PFSK-1 (cell line): ENCODE measurements around the gene CCDC192.

Experiments
- FOXP2 ChIP-seq: optimal IDR thresholded peaks from 2 replicates; pipeline ENCODE3; 2011; ENCODE audit warnings: borderline replicate concordance, control low read depth, inconsistent platforms; ENCODE audit not compliant: insufficient read depth; ENCODE audit errors: extremely low read length, extremely low read depth
- POLR2AphosphoS5 ChIP-seq: IDR thresholded peaks from 2 replicates; pipeline ENCODE4 v1.6.1; 2012; ENCODE audit warnings: low read depth, mild to moderate bottlenecking, control low read depth, low read length, moderate library complexity
- REST ChIP-seq, 2 experiments: IDR thresholded peaks; 2 replicates each; pipeline versions ENCODE4 v1.6.1 to v1.8.0; 2011 to 2012; ENCODE audit warnings: low read depth in 2 of 2, low read length in 2 of 2, control low read depth in 1 of 2, inconsistent platforms in 1 of 2, mild to moderate bottlenecking in 1 of 2, moderate library complexity in 1 of 2; ENCODE audit not compliant: insufficient read depth in 1 of 2
- SIN3A ChIP-seq: IDR thresholded peaks from 2 replicates; pipeline ENCODE4 v1.6.1; 2012; ENCODE audit warnings: mild to moderate bottlenecking, low read length, moderate library complexity, borderline replicate concordance; ENCODE audit not compliant: insufficient read depth
- TAF1 ChIP-seq: IDR thresholded peaks from 2 replicates; pipeline ENCODE4 v1.6.1; 2012; ENCODE audit warnings: low read length, control low read depth, borderline replicate concordance; ENCODE audit not compliant: insufficient read depth

DNA sequence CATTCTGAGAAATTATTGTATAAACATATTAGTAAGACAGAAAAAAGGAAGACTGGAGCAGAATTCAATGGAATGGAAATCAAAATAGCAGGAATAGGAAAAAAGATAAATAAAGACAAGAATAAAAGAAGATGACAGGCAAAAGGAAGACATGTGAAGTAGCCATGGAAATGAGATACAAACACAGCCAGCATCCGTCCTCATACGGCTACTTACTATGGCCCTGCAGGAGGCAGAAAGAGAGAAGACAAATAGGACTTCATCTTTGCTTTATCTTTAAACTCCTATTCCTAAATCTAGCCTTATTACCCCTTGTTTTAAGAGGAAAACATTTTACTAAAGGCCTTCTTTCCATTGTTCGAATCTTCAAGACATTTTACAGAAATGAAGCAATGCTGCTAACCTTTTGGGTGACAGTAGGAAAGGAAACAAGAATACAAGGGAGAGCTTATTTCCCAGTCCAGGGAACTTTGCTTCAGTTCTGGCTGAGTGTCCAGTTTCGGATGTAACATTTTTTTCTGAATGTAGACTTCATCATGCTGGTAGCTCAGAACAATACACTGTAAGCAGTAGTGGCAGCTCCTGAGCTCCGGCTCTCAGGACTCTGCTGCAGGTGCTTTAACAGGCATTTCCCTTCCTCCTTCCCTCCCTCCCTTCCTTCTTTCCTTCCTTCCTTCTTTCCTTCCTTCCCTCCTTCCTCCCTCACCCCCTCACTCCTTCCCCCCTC is 274.0 kb downstream of the CCDC192 start:
- TF ChIP-seq POLR2AphosphoS5 (no peak), REST (IDR thresholded peaks at IDR 0.05; ENCODE audit: insufficient read depth in 1 of 2, low read depth in 2 of 2, low read length in 2 of 2) (no peak), TAF1 (no peak), SIN3A (no peak), FOXP2 (no peak)
